Progenitor cell of endocrine pancreas (in vitro differentiated cells): Measurements from ENCODE around the gene ASB13. TPM values are rescaled to one million over a fixed set of nuclear protein-coding genes. Genes with fewer than 3 reads are reported as not detected.

Experiments
- DNase-seq: peaks from one replicate; pipeline ENCODE4 v3.0.0; 2021; ENCODE audit warnings: low spot score; ENCODE audit not compliant: unreplicated experiment
- H3K27ac Mint-ChIP-seq: 2 replicates; pipeline ENCODE4 v1.8.0; 2021; ENCODE audit warnings: mild to moderate bottlenecking, moderate library complexity, mixed read lengths
- H3K27me3 Mint-ChIP-seq: 2 replicates; pipeline ENCODE4 v1.8.0; 2021; ENCODE audit warnings: mixed read lengths
- H3K36me3 Mint-ChIP-seq: 2 replicates; pipeline ENCODE4 v1.8.0; 2022; ENCODE audit warnings: mixed read lengths; ENCODE audit not compliant: insufficient read depth
- H3K4me1 Mint-ChIP-seq: 2 replicates; pipeline ENCODE4 v1.8.0; 2021; ENCODE audit warnings: low read depth, mixed read lengths
- H3K4me3 Mint-ChIP-seq: 2 replicates; pipeline ENCODE4 v1.8.0; 2021; ENCODE audit warnings: low read depth, mild to moderate bottlenecking, moderate library complexity, mixed read lengths
- H3K9me3 Mint-ChIP-seq: 2 replicates; pipeline ENCODE4 v1.8.0; 2021; ENCODE audit warnings: low read depth, mixed read lengths
- CTCF ChIP-seq: fragments of 200-600 bp; sonication (generic); IDR thresholded peaks from one replicate; pipeline ENCODE4 v1.5.0; 2021; ENCODE audit warnings: antibody characterized with exemption, mild to moderate bottlenecking; ENCODE audit not compliant: unreplicated experiment
- total RNA-seq: library from RNA; stranded (reverse); gene quantifications from 2 replicates; pipeline ENCODE4 v1.2.1, GENCODE V29; 2021

The ASB13 gene
- total RNA-seq, 1 donor from 2014 or later: 11.1 TPM

- H3K9me3 Mint-ChIP-seq: no peaks in the 10 kb centered on the region
- peaks cover 38% of the 10 kb centered on the region for H3K4me1 Mint-ChIP-seq
- peaks cover 8% of the 10 kb centered on the region for H3K27me3 Mint-ChIP-seq
- no peak overlapping the region for H3K27ac Mint-ChIP-seq
- no peak for DNase-seq
- H3K36me3 Mint-ChIP-seq: no peaks in the 10 kb centered on the region
- no peak for TF ChIP-seq CTCF
- H3K4me3 Mint-ChIP-seq: no peak overlapping the region
Measured at GRCh38 chr10:5590816-5591215, 75.6 kb downstream of the ASB13 start.

GRCh38 chr10:5589661-5590511 is 76.5 kb downstream of the ASB13 start:
- Mint-ChIP-seq H3K36me3 (no peaks in the 10 kb centered on the region), H3K9me3 (no peaks in the 10 kb centered on the region), H3K27ac (peak overlapping the region; percentile 14), H3K27me3 (peaks cover 5% of the 10 kb centered on the region), H3K4me1 (peaks cover 36% of the 10 kb centered on the region), H3K4me3 (no peak overlapping the region)
- no peak for DNase-seq
- TF ChIP-seq CTCF: peak; percentile 24

DNA sequence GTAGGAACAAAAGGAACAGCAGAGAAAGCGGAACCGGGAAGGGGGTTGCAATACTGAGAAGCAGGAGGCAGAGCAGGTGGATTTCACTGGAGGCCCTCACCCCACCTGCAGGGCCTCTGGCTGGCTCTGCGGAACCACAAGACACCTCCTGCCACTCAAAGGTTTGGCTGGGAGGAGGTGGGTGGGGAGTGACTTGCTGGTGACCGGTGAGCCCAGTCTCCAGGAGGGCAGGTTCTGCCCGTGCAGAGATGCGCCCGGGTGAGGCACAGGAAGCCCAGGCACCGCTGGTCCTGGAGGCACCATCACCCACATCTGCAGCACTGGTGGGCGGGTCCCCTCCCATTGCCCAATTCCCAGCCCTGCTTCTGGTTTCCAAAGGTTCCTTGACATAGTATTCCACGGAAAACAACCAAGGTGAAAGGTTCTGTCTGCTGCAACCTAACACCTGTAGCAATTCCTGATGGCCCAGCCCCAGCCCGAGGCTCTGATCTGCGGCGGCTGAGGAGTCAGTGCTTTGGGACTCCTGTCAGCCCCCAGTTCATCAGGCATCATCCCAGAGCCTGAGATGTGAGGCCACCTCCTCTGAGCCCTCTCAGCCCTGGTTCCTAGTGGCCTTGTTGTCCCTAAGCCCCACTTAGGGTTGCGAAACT is 77.3 kb downstream of the ASB13 start:
- no peak for DNase-seq
- TF ChIP-seq CTCF: no peak
- H3K4me3 Mint-ChIP-seq: no peak overlapping the region
- H3K36me3 Mint-ChIP-seq: no peaks in the 10 kb centered on the region
- H3K27ac Mint-ChIP-seq: no peak overlapping the region
- H3K27me3 Mint-ChIP-seq: peaks cover 3% of the 10 kb centered on the region
- no peaks in the 10 kb centered on the region for H3K9me3 Mint-ChIP-seq
- peaks cover 33% of the 10 kb centered on the region for H3K4me1 Mint-ChIP-seq

Other genes starting within 250 kb of the ASB13 start
- gene CALML5, start 167.0 kb downstream of the ASB13 start, total RNA-seq: not detected in 2 replicates
- not detected in 2 replicates for gene CALML3, start 141.6 kb downstream of the ASB13 start, total RNA-seq
- 57.1 and 57.7 TPM in 2 replicates for gene TASOR2, start 18.2 kb upstream of the ASB13 start, total RNA-seq
- gene GDI2, start 146.8 kb upstream of the ASB13 start, total RNA-seq: 284 and 287 TPM in 2 replicates
- gene ANKRD16, start 223.3 kb upstream of the ASB13 start, total RNA-seq: 16.8 and 18.0 TPM in 2 replicates
- gene FBH1, start 223.6 kb upstream of the ASB13 start, total RNA-seq: 85.5 and 87.4 TPM in 2 replicates